Activated B cell treated with CpG ODN at 0.5 μM for 24 hours (primary cell): ENCODE data around the gene MCRIP2. TPM values are rescaled to one million over a fixed set of nuclear protein-coding genes. Genes with fewer than 3 reads are reported as not detected.

Experiments
- ATAC-seq: fragments of 200-7000 bp; cut with Tn5 transposase; one replicate; pipeline ENCODE4 v1.10.0; 2021; ENCODE audit warnings: low read depth, mild to moderate bottlenecking, moderate library complexity
- CTCF ChIA-PET: fragments of 350-600 bp; sonication (Branson Sonifier 250); formaldehyde crosslinking; loops from one replicate; lab custom pipeline; 2021; ENCODE audit warnings: antibody characterized with exemption; lab: Charles Lee
- POLR2A ChIA-PET: fragments of 350-600 bp; sonication (Branson Sonifier 250); formaldehyde crosslinking; loops from one replicate; lab custom pipeline; 2021; ENCODE audit warnings: antibody characterized with exemption; lab: Charles Lee
- DNase-seq: peaks from one replicate; pipeline ENCODE4 v3.0.0; 2022
- H3K27ac Mint-ChIP-seq: one replicate; pipeline ENCODE4 v1.8.0; 2020; ENCODE audit warnings: mixed read lengths
- H3K27me3 Mint-ChIP-seq: one replicate; pipeline ENCODE4 v1.8.0; 2021; ENCODE audit warnings: mixed read lengths
- H3K36me3 Mint-ChIP-seq: one replicate; pipeline ENCODE4 v1.8.0; 2021; ENCODE audit warnings: low read depth, mixed read lengths
- H3K4me1 Mint-ChIP-seq: one replicate; pipeline ENCODE4 v1.8.0; 2021; ENCODE audit warnings: mixed read lengths
- H3K4me3 Mint-ChIP-seq: one replicate; pipeline ENCODE4 v1.8.0; 2020; ENCODE audit warnings: mild to moderate bottlenecking, mixed read lengths
- H3K9me3 Mint-ChIP-seq: one replicate; pipeline ENCODE4 v1.8.0; 2020; ENCODE audit warnings: mixed read lengths
- CTCF ChIP-seq: fragments of 200-600 bp; IDR thresholded peaks from one replicate; pipeline ENCODE4 v1.8.0; 2022; ENCODE audit warnings: antibody characterized with exemption, mild to moderate bottlenecking
- intact Hi-C: fragments of 100-400 bp; cut with micrococcal nuclease; formaldehyde crosslinking; loops from one replicate; pipeline ENCODE4 v1.15.1; 2024
- total RNA-seq: library from RNA; stranded (reverse); gene quantifications from 2 replicates; pipeline ENCODE4 v1.2.3, GENCODE V29; 2022

MCRIP2 gene
- total RNA-seq, 1 donor from 2014 or later = 38.9 TPM

- no peaks in the 10 kb centered on the region for H3K9me3 Mint-ChIP-seq
- no peak overlapping the region for H3K4me3 Mint-ChIP-seq
- H3K4me1 Mint-ChIP-seq = peaks cover 45% of the 10 kb centered on the region
- DNase-seq (no peak), ATAC-seq (no peak)
- no peak overlapping the region for H3K27ac Mint-ChIP-seq
- H3K27me3 Mint-ChIP-seq = no peaks in the 10 kb centered on the region
- POLR2A ChIA-PET = interaction anchor here (1.2 kb wide), 1 partner anchor 10 kb away, joined by 3 read pairs; no protein-coding TSS in a partner anchor
- no peak for TF ChIP-seq CTCF
- CTCF ChIA-PET = no interaction called here
- intact Hi-C loops = loop anchor here (1.0 to 2.0 kb wide), 4 partner anchors 36 to 158 kb away; partner anchors contain the start of genes ANTKMT, CAPN15, METTL26 and WDR90
- peaks cover 38% of the 10 kb centered on the region for H3K36me3 Mint-ChIP-seq
Measured at GRCh38 chr16:684961-685696, 43.5 kb downstream of the MCRIP2 start.

GRCh38 chr16:685967-686366, 44.3 kb downstream of the MCRIP2 start:
- no peak for TF ChIP-seq CTCF
- no peaks in the 10 kb centered on the region for H3K27me3 Mint-ChIP-seq
- ATAC-seq = no peak
- intact Hi-C loops = loop anchor here (2.0 kb wide), 1 partner anchor 35 kb away; the partner anchor contains the start of gene ANTKMT
- no peak overlapping the region for H3K27ac Mint-ChIP-seq
- CTCF ChIA-PET = no interaction called here
- peaks cover 38% of the 10 kb centered on the region for H3K36me3 Mint-ChIP-seq
- H3K4me1 Mint-ChIP-seq = peaks cover 49% of the 10 kb centered on the region
- H3K9me3 Mint-ChIP-seq = no peaks in the 10 kb centered on the region
- no peak for DNase-seq
- peak overlapping the region; percentile 19 for H3K4me3 Mint-ChIP-seq
- POLR2A ChIA-PET = no interaction called here

GRCh38 chr16:686459-687260, 45.0 kb downstream of the MCRIP2 start:
- Mint-ChIP-seq H3K9me3 (no peaks in the 10 kb centered on the region), H3K27me3 (no peaks in the 10 kb centered on the region), H3K4me1 (peaks cover 45% of the 10 kb centered on the region), H3K27ac (no peak overlapping the region), H3K4me3 (no peak overlapping the region), H3K36me3 (peaks cover 32% of the 10 kb centered on the region)
- CTCF ChIA-PET = no interaction called here
- DNase-seq (no peak), ATAC-seq (no peak)
- intact Hi-C loops = no loop called here
- no peak for TF ChIP-seq CTCF
- POLR2A ChIA-PET = no interaction called here

GRCh38 chr16:687499-687898, 45.9 kb downstream of the MCRIP2 start:
- Mint-ChIP-seq H3K27me3 (peaks cover under 1% of the 10 kb centered on the region), H3K9me3 (no peaks in the 10 kb centered on the region), H3K27ac (no peak overlapping the region), H3K4me3 (peak overlapping the region; percentile 7), H3K36me3 (peaks cover 24% of the 10 kb centered on the region), H3K4me1 (peaks cover 37% of the 10 kb centered on the region)
- TF ChIP-seq CTCF = no peak
- DNase-seq (no peak), ATAC-seq (no peak)
- POLR2A ChIA-PET = no interaction called here
- CTCF ChIA-PET = no interaction called here
- intact Hi-C loops = no loop called here
